Omental fat pad (tissue), 4 donors: Measurements from ENCODE around the gene ARHGAP40. TPM values are rescaled to one million over a fixed set of nuclear protein-coding genes. Genes with fewer than 3 reads are reported as not detected.

Experiments
- ATAC-seq: fragments of 150-250 bp; one replicate; pipeline ENCODE4 v1.9.1; 2016; ENCODE audit warnings: mild to moderate bottlenecking, moderate library complexity; ENCODE audit not compliant: low FRiP score
- DNase-seq: peaks from one replicate; pipeline ENCODE4 v3.0.0-alpha.2; 2019; ENCODE audit warnings: low spot score
- CTCF ChIP-seq, 3 donors: fragments of 450-650 bp; IDR thresholded peaks; one replicate each; pipeline ENCODE4 v1.5.1; 2016 to 2017; ENCODE audit warnings: antibody characterized with exemption in 3 of 3, mild to moderate bottlenecking in 3 of 3, moderate library complexity in 2 of 3
- total RNA-seq, 4 donors: library from RNA; depleted of rRNA; stranded (reverse); fragments of >200 nt; gene quantifications; one replicate each; pipeline ENCODE4 v1.1.0, GENCODE V29; 2016

The ARHGAP40 gene
- total RNA-seq, 4 donors from 2014 or later, result not detected

- no peak for TF ChIP-seq CTCF (IDR thresholded peaks at IDR 0.05)
- DNase-seq (no peak), ATAC-seq (no peak)
Measured at GRCh38 chr20:38599410-38599882, 2.2 kb upstream of the ARHGAP40 start.

GRCh38 chr20:38600057-38600456 lies 1.6 kb upstream of the ARHGAP40 start:
- no peak for DNase-seq
- no peak for TF ChIP-seq CTCF (IDR thresholded peaks at IDR 0.05)
- ATAC-seq, result no peak

GRCh38 chr20:38602185-38602581 lies 574 bp downstream of the ARHGAP40 start:
- DNase-seq, result no peak

GRCh38 chr20:38603286-38603685 lies 1.7 kb downstream of the ARHGAP40 start:
- DNase-seq (no peak), ATAC-seq (no peak)
- TF ChIP-seq CTCF (IDR thresholded peaks at IDR 0.05), result no peak

More at GRCh38 chr20:38602185-38602581, 574 bp downstream of the ARHGAP40 start:
- TF ChIP-seq CTCF (IDR thresholded peaks at IDR 0.05), result no peak
- ATAC-seq, result no peak

GRCh38 chr20:38604873-38605303 lies 3.3 kb downstream of the ARHGAP40 start:
- no peak for DNase-seq
- ATAC-seq, result no peak
- no peak for TF ChIP-seq CTCF (IDR thresholded peaks at IDR 0.05)

- DNase-seq (no peak), ATAC-seq (no peak)
- no peak for TF ChIP-seq CTCF (IDR thresholded peaks at IDR 0.05)
Measured at GRCh38 chr20:38607351-38607750, 5.7 kb downstream of the ARHGAP40 start.

- ATAC-seq, result no peak
- TF ChIP-seq CTCF (IDR thresholded peaks at IDR 0.05), result no peak
- DNase-seq, result no peak
Measured at GRCh38 chr20:38608188-38608587, 6.6 kb downstream of the ARHGAP40 start.
